HEK293T (cell line): Measurements from ENCODE around the gene USP5.

Experiments
- CTCF ChIA-PET: fragments of 350-600 bp; formaldehyde crosslinking; extraction: SDS; loops from one replicate; lab custom pipeline; 2021; ENCODE audit warnings: antibody characterized with exemption, inconsistent platforms; lab: Yijun Ruan, JAX
- POLR2A ChIA-PET: fragments of 350-600 bp; formaldehyde crosslinking; extraction: SDS; loops from one replicate; lab custom pipeline; 2020; ENCODE audit warnings: antibody characterized with exemption, inconsistent platforms; lab: Yijun Ruan, JAX
- DNase-seq: peaks from one replicate; pipeline ENCODE4 v3.0.0; 2012; ENCODE audit warnings: mixed read lengths; ENCODE audit errors: extremely low spot score
- ARNT ChIP-seq: fragments of 450-650 bp; IDR thresholded peaks from 2 replicates; pipeline ENCODE4 v1.6.1; 2017; ENCODE audit warnings: mild to moderate bottlenecking
- BHLHE40 ChIP-seq: fragments of 450-650 bp; IDR thresholded peaks from 2 replicates; pipeline ENCODE4 v1.6.1; 2016; ENCODE audit warnings: mild to moderate bottlenecking, moderate library complexity, borderline replicate concordance
- CTBP1 ChIP-seq: fragments of 450-650 bp; IDR thresholded peaks from 2 replicates; pipeline ENCODE4 v1.6.1; 2016; ENCODE audit warnings: borderline replicate concordance
- ELF4 ChIP-seq: fragments of 450-650 bp; IDR thresholded peaks from 2 replicates; pipeline ENCODE4 v1.6.1; 2017; ENCODE audit warnings: antibody characterized with exemption
- FOXA1 ChIP-seq: fragments of 450-650 bp; IDR thresholded peaks from 2 replicates; pipeline ENCODE4 v1.6.1; 2016; ENCODE audit warnings: mild to moderate bottlenecking
- FOXK2 ChIP-seq: fragments of 450-650 bp; IDR thresholded peaks from 2 replicates; pipeline ENCODE4 v1.6.1; 2016; ENCODE audit warnings: mild to moderate bottlenecking
- FOXM1 ChIP-seq: fragments of 450-650 bp; IDR thresholded peaks from 2 replicates; pipeline ENCODE4 v1.6.1; 2017; ENCODE audit warnings: mild to moderate bottlenecking, borderline replicate concordance
- HDGF ChIP-seq: fragments of 450-650 bp; IDR thresholded peaks from 2 replicates; pipeline ENCODE4 v1.6.1; 2017; ENCODE audit warnings: antibody characterized with exemption, borderline replicate concordance
- L3MBTL2 ChIP-seq: fragments of 450-650 bp; conservative IDR thresholded peaks from 2 replicates; pipeline ENCODE4 v1.6.1; 2016; ENCODE audit warnings: mild to moderate bottlenecking
- LEF1 ChIP-seq: fragments of 450-650 bp; IDR thresholded peaks from 2 replicates; pipeline ENCODE4 v1.6.1; 2017; ENCODE audit warnings: mild to moderate bottlenecking, borderline replicate concordance
- NFRKB ChIP-seq: fragments of 450-650 bp; IDR thresholded peaks from 2 replicates; pipeline ENCODE4 v1.6.1; 2016; ENCODE audit warnings: mild to moderate bottlenecking, moderate library complexity
- SP1 ChIP-seq: fragments of 450-650 bp; IDR thresholded peaks from 2 replicates; pipeline ENCODE4 v1.6.1; 2017
- SUZ12 ChIP-seq: fragments of 450-650 bp; IDR thresholded peaks from 2 replicates; pipeline ENCODE4 v1.6.1; 2016; ENCODE audit warnings: mild to moderate bottlenecking
- TARDBP ChIP-seq: fragments of 450-650 bp; IDR thresholded peaks from 2 replicates; pipeline ENCODE4 v1.6.1; 2016
- ZNF384 ChIP-seq: fragments of 450-650 bp; IDR thresholded peaks from 2 replicates; pipeline ENCODE4 v1.6.1; 2016
- TF ChIP-seq, protein P1 (sequence below): fragments of 450-650 bp; IDR thresholded peaks from 2 replicates; pipeline ENCODE4 v1.6.1; 2016

The USP5 gene, protein sequence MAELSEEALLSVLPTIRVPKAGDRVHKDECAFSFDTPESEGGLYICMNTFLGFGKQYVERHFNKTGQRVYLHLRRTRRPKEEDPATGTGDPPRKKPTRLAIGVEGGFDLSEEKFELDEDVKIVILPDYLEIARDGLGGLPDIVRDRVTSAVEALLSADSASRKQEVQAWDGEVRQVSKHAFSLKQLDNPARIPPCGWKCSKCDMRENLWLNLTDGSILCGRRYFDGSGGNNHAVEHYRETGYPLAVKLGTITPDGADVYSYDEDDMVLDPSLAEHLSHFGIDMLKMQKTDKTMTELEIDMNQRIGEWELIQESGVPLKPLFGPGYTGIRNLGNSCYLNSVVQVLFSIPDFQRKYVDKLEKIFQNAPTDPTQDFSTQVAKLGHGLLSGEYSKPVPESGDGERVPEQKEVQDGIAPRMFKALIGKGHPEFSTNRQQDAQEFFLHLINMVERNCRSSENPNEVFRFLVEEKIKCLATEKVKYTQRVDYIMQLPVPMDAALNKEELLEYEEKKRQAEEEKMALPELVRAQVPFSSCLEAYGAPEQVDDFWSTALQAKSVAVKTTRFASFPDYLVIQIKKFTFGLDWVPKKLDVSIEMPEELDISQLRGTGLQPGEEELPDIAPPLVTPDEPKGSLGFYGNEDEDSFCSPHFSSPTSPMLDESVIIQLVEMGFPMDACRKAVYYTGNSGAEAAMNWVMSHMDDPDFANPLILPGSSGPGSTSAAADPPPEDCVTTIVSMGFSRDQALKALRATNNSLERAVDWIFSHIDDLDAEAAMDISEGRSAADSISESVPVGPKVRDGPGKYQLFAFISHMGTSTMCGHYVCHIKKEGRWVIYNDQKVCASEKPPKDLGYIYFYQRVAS

DNA sequence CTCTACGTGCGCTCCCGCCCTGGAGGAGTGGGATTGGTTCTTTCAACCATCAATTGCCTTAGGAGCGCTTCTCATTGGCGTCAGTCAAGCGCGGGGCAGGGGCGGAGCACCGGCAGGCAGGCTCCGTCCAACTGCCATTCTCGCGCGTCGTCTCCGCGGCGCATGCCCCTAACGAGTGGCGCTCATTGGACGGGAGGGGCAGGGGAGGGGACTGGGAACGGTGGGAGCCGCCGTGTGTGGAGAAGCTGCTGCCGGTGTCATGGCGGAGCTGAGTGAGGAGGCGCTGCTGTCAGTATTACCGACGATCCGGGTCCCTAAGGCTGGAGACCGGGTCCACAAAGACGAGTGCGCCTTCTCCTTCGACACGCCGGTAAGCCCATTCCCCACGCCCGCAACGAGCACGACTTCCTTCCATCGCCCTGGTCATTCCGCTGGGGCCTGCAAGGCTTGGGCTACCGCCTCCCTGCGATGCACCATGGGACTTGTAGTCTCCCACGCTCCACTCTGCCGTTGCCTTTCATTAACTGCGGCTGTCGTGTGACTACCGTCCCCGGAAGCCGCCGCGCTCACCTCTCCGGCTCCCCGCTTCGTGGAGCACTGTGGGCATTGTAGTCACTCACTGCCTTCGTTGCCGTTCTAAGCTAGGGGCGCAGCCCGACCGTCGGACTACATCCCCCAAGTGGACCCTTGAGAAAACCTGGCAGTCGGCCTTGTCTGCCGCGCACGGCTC is at the start of gene USP5:
TSS of gene USP5 (plus strand) at position 230 of the 730 bp plus-strand sequence. CDS start at position 260, 30 bp downstream.
- CTCF ChIA-PET = interaction anchor here (0.7 to 3.9 kb wide), 11 partner anchors 16 to 238 kb away, joined by 3 to 28 read pairs (median 4); partner anchors contain the start of genes MLF2, RNU7-1 and SPSB2
- TF ChIP-seq L3MBTL2 (peak; percentile 83), TARDBP (no peak), FOXM1 (no peak), LEF1 (no peak), NFRKB (no peak), CTBP1 (no peak), SP1 (no peak), HDGF (0 out of 2 replicates have a peak, but pooled peaks have one; percentile 45), SUZ12 (peak; percentile 99), ARNT (no peak), ZNF384 (no peak), ELF4 (peak; percentile 100), FOXA1 (no peak), FOXK2 (no peak), BHLHE40 (no peak)
- TF ChIP-seq, protein P1, sequence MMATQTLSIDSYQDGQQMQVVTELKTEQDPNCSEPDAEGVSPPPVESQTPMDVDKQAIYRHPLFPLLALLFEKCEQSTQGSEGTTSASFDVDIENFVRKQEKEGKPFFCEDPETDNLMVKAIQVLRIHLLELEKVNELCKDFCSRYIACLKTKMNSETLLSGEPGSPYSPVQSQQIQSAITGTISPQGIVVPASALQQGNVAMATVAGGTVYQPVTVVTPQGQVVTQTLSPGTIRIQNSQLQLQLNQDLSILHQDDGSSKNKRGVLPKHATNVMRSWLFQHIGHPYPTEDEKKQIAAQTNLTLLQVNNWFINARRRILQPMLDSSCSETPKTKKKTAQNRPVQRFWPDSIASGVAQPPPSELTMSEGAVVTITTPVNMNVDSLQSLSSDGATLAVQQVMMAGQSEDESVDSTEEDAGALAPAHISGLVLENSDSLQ = peak; percentile 98
- DNase-seq = peak; percentile 94
- POLR2A ChIA-PET = interaction anchor here (0.5 to 5.5 kb wide), 37 partner anchors 9 to 381 kb away, joined by 3 to 214 read pairs (median 5); partner anchors contain the start of genes C12orf57, COPS7A, GNB3 and GPR162

DNA sequence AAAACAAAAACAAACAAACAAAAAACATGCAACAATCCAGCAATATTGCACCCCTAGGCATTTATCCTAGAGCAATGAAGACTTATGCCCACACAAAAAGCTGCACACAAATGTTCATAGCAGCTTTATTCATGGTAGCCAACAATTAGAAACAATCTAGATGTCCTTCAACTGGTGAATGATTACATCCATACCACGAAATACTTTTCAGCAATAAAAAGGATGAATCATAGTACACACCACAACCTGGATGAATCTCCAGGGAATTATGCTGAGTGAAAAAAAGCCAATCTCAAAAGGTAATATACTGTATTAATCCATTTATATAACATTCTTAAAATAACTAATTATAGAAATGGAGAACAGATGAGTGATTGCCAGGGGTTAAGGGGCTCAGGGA is 44.8 kb upstream of the USP5 start:
- CTCF ChIA-PET = interaction anchor here (0.6 to 0.7 kb wide), 2 partner anchors 65 to 92 kb away, joined by 3 to 4 read pairs; no protein-coding TSS in a partner anchor
- DNase-seq = no peak
- POLR2A ChIA-PET = no interaction called here
- TF ChIP-seq L3MBTL2 = no peak
- no peak for TF ChIP-seq SUZ12
- no peak for TF ChIP-seq CTBP1
- TF ChIP-seq FOXM1 = no peak
- TF ChIP-seq FOXA1 = no peak
- no peak for TF ChIP-seq FOXK2
- TF ChIP-seq SP1 = no peak
- TF ChIP-seq, protein P1 = no peak

GRCh38 chr12:6809056-6809455 is 42.9 kb upstream of the USP5 start:
- TF ChIP-seq L3MBTL2 (no peak), FOXK2 (no peak), ARNT (no peak), SUZ12 (no peak), HDGF (no peak), FOXA1 (no peak), NFRKB (no peak)
- DNase-seq = no peak
- ChIA-PET CTCF (interaction anchor here (0.6 kb wide), 1 partner anchor 55 kb away, joined by 3 read pairs; no protein-coding TSS in a partner anchor), POLR2A (interaction anchor here (1.4 kb wide), 1 partner anchor 20 kb away, joined by 4 read pairs; no protein-coding TSS in a partner anchor)

DNA sequence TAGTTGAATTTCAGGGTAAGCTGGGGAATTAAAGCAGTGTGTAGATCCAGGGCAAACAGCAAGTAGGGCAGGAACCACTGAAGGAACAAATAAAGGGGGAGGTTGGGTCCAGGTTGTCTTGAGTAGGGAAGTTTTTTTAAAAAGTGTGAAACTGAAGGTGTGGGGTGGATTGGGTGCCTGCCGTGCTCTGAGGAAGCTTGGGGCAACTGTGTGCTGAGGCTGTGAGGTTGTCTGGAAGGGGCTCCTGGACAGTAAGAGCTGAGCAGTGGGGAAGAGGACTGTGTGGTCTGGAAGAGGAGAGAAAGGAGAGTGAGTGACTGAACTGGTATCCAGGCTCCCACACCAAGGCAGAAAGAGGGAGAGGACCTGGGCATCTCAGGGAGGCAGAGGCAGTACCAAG is 41.2 kb upstream of the USP5 start:
- DNase-seq = no peak
- POLR2A ChIA-PET = interaction anchor here (0.9 to 1.5 kb wide), 3 partner anchors 10 to 133 kb away, joined by 3 read pairs; partner anchors contain the start of genes C12orf57 and RNU7-1
- TF ChIP-seq FOXK2 (no peak), ZNF384 (no peak)
- TF ChIP-seq, protein P1 = no peak
- CTCF ChIA-PET = no interaction called here

DNA sequence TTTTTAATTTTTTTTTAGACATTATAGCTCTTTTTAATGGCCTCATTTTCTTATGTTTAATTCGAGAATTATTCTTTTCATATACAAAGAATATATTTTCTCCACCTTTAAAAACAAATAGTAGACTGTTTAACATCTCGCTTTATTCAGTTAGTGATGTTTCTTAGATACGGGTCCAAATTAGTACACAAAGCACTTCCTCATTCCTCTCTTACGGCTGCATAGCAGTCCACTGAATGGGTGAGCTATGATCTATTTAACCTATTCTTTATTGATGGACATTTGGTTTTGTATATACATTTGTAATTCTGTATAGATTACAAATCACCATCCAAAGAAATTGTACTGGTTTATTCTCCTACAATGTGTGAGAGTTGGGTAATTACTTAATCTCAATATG is 38.6 kb upstream of the USP5 start:
- ChIA-PET POLR2A (interaction anchor here (0.9 to 2.5 kb wide), 3 partner anchors 47 to 89 kb away, joined by 3 to 13 read pairs (median 5); partner anchors contain the start of genes COPS7A, MLF2 and PTMS), CTCF (interaction anchor here (0.9 to 1.4 kb wide), 3 partner anchors 11 to 61 kb away, joined by 3 to 5 read pairs (median 3); partner anchors contain the start of gene MLF2)
- DNase-seq = no peak
- TF ChIP-seq CTBP1 (no peak), FOXK2 (no peak), L3MBTL2 (no peak), SUZ12 (no peak), ELF4 (no peak), BHLHE40 (no peak), FOXM1 (no peak), SP1 (no peak), LEF1 (no peak), FOXA1 (no peak), HDGF (no peak), TARDBP (no peak), ARNT (no peak), NFRKB (no peak), ZNF384 (no peak)
- TF ChIP-seq, protein P1 = no peak
